ENCODE results near the gene ALKBH5.
"Not testable (repeated sequence)": the region's sequence is repeated elsewhere in the genome, so short reads cannot be mapped to it uniquely, and the experiment has no call there.

ALKBH5 gene

GRCh38 chr17:18185832-18186626 lies 2.4 kb downstream of the ALKBH5 start:
- no peak for DNase-seq (ENCODE audit: low spot score)

- no peak for DNase-seq (ENCODE audit: low spot score)
Observed at GRCh38 chr17:18186627-18186982, 3.0 kb downstream of the ALKBH5 start.

- no peak for DNase-seq (ENCODE audit: low spot score)
Observed at GRCh38 chr17:18187226-18187625, 3.6 kb downstream of the ALKBH5 start.

GRCh38 chr17:18187821-18188761 lies 4.5 kb downstream of the ALKBH5 start:
- DNase-seq (ENCODE audit: low spot score) = peak; percentile 58

- no peak for DNase-seq (ENCODE audit: low spot score)
Observed at GRCh38 chr17:18190628-18191235, 7.1 kb downstream of the ALKBH5 start.

- DNase-seq (ENCODE audit: low spot score) = no peak
Observed at GRCh38 chr17:18191236-18191667, 7.6 kb downstream of the ALKBH5 start.

- DNase-seq (ENCODE audit: low spot score) = no peak
Observed at GRCh38 chr17:18191967-18192366, 8.3 kb downstream of the ALKBH5 start.

GRCh38 chr17:18194394-18194793 lies 10.8 kb downstream of the ALKBH5 start:
- no peak for DNase-seq (ENCODE audit: low spot score)

GRCh38 chr17:18194804-18195203 lies 11.2 kb downstream of the ALKBH5 start:
- no peak for DNase-seq (ENCODE audit: low spot score)

GRCh38 chr17:18195246-18195645 lies 11.6 kb downstream of the ALKBH5 start:
- DNase-seq (ENCODE audit: low spot score) = no peak

- DNase-seq (ENCODE audit: low spot score) = no peak
Observed at GRCh38 chr17:18197535-18198194, 14.0 kb downstream of the ALKBH5 start.

GRCh38 chr17:18198530-18198929 lies 14.9 kb downstream of the ALKBH5 start:
- DNase-seq (ENCODE audit: low spot score) = no peak

- no peak for DNase-seq (ENCODE audit: low spot score)
Observed at GRCh38 chr17:18201108-18201507, 17.5 kb downstream of the ALKBH5 start.

GRCh38 chr17:18203308-18203707 lies 19.7 kb downstream of the ALKBH5 start:
- DNase-seq (ENCODE audit: low spot score) = no peak

GRCh38 chr17:18205861-18206260 lies 22.2 kb downstream of the ALKBH5 start:
- no peak for DNase-seq (ENCODE audit: low spot score)

- DNase-seq (ENCODE audit: low spot score) = no peak
Observed at GRCh38 chr17:18206962-18207361, 23.3 kb downstream of the ALKBH5 start.

GRCh38 chr17:18208092-18208491 lies 24.5 kb downstream of the ALKBH5 start:
- no peak for DNase-seq (ENCODE audit: low spot score)

GRCh38 chr17:18213666-18214270 lies 30.1 kb downstream of the ALKBH5 start:
- DNase-seq (ENCODE audit: low spot score) = no peak

- DNase-seq (ENCODE audit: low spot score) = not testable (repeated sequence)
Observed at GRCh38 chr17:18216906-18217305, 33.3 kb downstream of the ALKBH5 start.

- peak; percentile 78 for DNase-seq (ENCODE audit: low spot score)
Observed at GRCh38 chr17:18217412-18218015, 33.9 kb downstream of the ALKBH5 start.

GRCh38 chr17:18218756-18219415 lies 35.3 kb downstream of the ALKBH5 start:
- no peak for DNase-seq (ENCODE audit: low spot score)

Measured in activated CD4-positive, alpha-beta T cell treated with anti-CD3 and anti-CD28 coated beads, Interleukin-2, Interleukin-4, amounts not matched to agents 100 ng/mL and 50 ng/mL, durations not matched to agents 16 hours and 8 hours (primary cell).